Brain microvascular endothelial cell (primary cell): ENCODE results near the gene CDH6.

Experiments used
- DNase-seq: peaks from one replicate; pipeline ENCODE4 v3.0.0-alpha.2; 2020
- H3K27ac ChIP-seq: fragments of 250-450 bp; sonication (Bioruptor Pico); 2 replicates; pipeline ENCODE4 v1.5.1; 2020; ENCODE audit warnings: mild to moderate bottlenecking, moderate library complexity
- H3K27me3 ChIP-seq: fragments of 250-450 bp; sonication (Bioruptor Pico); replicated peaks from 2 replicates; pipeline ENCODE4 v1.5.1; 2020; ENCODE audit warnings: mild to moderate bottlenecking
- H3K36me3 ChIP-seq: fragments of 250-450 bp; sonication (Bioruptor Pico); replicated peaks from 2 replicates; pipeline ENCODE4 v1.5.1; 2020; ENCODE audit warnings: mild to moderate bottlenecking
- H3K4me3 ChIP-seq: 2 replicates; pipeline ENCODE4 v1.5.1; 2011; ENCODE audit warnings: low read depth, mild to moderate bottlenecking, control low read depth, low read length, moderate library complexity
- in situ Hi-C: cut with HindIII; loops from 2 replicates; pipeline ENCODE4 v1.10.0; 2017; ENCODE audit warnings: low sequenced_read_pairs, low pct_ligation_motif_present
- TF ChIP-seq, protein P1 (sequence below): IDR thresholded peaks from 2 replicates; pipeline ENCODE4 v1.5.1; 2011; ENCODE audit warnings: low read depth, mild to moderate bottlenecking, moderate library complexity, low read length, control low read depth, inconsistent platforms; ENCODE audit errors: missing control alignments

CDH6 gene

GRCh38 chr5:31301833-31302232, 108.3 kb downstream of the CDH6 start:
- H3K27ac ChIP-seq: no peak overlapping the region
- DNase-seq: no peak
- no peaks in the 10 kb centered on the region for H3K27me3 ChIP-seq
- no peak overlapping the region for H3K4me3 ChIP-seq
- in situ Hi-C loops: no loop called here
- H3K36me3 ChIP-seq: peaks cover 56% of the 10 kb centered on the region
- TF ChIP-seq, protein P1, sequence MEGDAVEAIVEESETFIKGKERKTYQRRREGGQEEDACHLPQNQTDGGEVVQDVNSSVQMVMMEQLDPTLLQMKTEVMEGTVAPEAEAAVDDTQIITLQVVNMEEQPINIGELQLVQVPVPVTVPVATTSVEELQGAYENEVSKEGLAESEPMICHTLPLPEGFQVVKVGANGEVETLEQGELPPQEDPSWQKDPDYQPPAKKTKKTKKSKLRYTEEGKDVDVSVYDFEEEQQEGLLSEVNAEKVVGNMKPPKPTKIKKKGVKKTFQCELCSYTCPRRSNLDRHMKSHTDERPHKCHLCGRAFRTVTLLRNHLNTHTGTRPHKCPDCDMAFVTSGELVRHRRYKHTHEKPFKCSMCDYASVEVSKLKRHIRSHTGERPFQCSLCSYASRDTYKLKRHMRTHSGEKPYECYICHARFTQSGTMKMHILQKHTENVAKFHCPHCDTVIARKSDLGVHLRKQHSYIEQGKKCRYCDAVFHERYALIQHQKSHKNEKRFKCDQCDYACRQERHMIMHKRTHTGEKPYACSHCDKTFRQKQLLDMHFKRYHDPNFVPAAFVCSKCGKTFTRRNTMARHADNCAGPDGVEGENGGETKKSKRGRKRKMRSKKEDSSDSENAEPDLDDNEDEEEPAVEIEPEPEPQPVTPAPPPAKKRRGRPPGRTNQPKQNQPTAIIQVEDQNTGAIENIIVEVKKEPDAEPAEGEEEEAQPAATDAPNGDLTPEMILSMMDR: no peak

DNA sequence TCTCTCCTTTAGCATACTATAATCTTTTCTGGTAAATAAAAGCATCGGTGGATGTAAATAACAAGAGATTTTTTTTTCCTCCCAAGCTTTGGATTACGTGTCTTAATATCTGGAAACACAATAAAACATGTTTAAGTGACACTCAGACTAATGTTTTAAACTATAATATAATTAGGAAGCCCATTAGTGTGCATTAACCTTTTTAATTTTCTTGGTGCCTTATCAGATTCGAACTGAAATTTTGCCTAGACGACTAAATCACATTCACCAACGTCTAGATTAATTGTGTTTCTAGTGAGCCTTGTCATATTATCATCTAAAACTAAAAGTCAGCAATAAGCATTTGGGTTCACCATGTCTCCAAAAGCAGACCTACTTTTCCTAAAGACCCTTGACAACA, 110.2 kb downstream of the CDH6 start:
- TF ChIP-seq, protein P1: no peak
- H3K4me3 ChIP-seq: no peak overlapping the region
- no peak for DNase-seq
- H3K27ac ChIP-seq: no peak overlapping the region
- H3K27me3 ChIP-seq: no peaks in the 10 kb centered on the region
- peaks cover 56% of the 10 kb centered on the region for H3K36me3 ChIP-seq
- in situ Hi-C loops: no loop called here

DNA sequence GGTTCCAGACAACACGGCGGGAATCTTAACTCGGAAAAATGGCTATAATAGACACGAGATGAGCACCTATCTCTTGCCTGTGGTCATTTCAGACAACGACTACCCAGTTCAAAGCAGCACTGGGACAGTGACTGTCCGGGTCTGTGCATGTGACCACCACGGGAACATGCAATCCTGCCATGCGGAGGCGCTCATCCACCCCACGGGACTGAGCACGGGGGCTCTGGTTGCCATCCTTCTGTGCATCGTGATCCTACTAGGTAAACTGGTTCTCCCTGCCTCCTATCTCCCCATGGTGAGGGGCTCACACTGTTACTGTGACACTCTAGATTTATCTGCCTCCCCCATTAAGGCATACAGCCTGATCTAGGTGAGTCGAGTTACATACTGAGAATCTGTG, 124.2 kb downstream of the CDH6 start:
- in situ Hi-C loops: no loop called here
- Histone ChIP-seq H3K27ac (no peak overlapping the region), H3K36me3 (peaks cover 37% of the 10 kb centered on the region), H3K27me3 (no peaks in the 10 kb centered on the region), H3K4me3 (no peak overlapping the region)
- TF ChIP-seq, protein P1: no peak
- DNase-seq: no peak

DNA sequence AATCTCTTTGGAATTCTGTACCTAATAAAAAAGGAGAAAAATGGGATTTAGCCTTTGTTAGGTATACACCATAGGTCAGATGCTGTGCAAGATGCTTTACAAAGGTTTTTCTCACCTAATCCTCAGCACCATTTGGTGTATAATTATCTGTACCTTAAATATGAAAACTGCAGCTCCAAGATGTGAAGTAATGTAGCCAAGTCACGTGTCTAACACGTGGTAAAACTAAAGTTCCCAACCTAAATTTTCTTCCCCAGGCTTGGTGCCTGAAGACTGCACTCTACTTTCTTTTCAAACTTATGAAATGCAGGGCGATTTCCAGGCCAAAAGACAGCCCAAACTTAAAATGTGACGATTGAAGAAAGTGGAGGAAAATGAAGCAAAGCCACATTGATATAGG, 125.8 kb downstream of the CDH6 start:
- in situ Hi-C loops: no loop called here
- TF ChIP-seq, protein P1: no peak
- Histone ChIP-seq H3K36me3 (peaks cover 35% of the 10 kb centered on the region), H3K27ac (no peak overlapping the region), H3K4me3 (no peak overlapping the region), H3K27me3 (no peaks in the 10 kb centered on the region)
- no peak for DNase-seq

GRCh38 chr5:31322946-31323345, 129.5 kb downstream of the CDH6 start:
- DNase-seq: no peak
- H3K4me3 ChIP-seq: no peak overlapping the region
- in situ Hi-C loops: no loop called here
- no peaks in the 10 kb centered on the region for H3K27me3 ChIP-seq
- no peak overlapping the region for H3K27ac ChIP-seq
- TF ChIP-seq, protein P1: no peak
- H3K36me3 ChIP-seq: peaks cover 14% of the 10 kb centered on the region

DNA sequence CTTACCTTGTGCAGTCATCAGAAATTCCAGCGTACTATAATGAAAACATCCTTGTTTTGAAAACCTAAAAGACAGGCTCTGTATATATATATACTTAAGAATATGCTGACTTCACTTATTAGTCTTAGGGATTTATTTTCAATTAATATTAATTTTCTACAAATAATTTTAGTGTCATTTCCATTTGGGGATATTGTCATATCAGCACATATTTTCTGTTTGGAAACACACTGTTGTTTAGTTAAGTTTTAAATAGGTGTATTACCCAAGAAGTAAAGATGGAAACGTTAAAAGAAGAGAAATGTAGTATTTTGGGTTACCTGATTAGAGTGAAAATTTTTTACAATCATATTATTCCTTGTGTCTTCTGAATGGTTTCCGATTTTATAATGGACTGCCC, 131.4 kb downstream of the CDH6 start:
- DNase-seq: no peak
- in situ Hi-C loops: no loop called here
- Histone ChIP-seq H3K27me3 (no peaks in the 10 kb centered on the region), H3K36me3 (no peaks in the 10 kb centered on the region), H3K27ac (no peak overlapping the region), H3K4me3 (no peak overlapping the region)
- TF ChIP-seq, protein P1: no peak
